ENCODE measurements around the gene ZNF468.
"Not testable (repeated sequence)": the region's sequence is repeated elsewhere in the genome, so short reads cannot be mapped to it uniquely, and the experiment has no call there.

DNA sequence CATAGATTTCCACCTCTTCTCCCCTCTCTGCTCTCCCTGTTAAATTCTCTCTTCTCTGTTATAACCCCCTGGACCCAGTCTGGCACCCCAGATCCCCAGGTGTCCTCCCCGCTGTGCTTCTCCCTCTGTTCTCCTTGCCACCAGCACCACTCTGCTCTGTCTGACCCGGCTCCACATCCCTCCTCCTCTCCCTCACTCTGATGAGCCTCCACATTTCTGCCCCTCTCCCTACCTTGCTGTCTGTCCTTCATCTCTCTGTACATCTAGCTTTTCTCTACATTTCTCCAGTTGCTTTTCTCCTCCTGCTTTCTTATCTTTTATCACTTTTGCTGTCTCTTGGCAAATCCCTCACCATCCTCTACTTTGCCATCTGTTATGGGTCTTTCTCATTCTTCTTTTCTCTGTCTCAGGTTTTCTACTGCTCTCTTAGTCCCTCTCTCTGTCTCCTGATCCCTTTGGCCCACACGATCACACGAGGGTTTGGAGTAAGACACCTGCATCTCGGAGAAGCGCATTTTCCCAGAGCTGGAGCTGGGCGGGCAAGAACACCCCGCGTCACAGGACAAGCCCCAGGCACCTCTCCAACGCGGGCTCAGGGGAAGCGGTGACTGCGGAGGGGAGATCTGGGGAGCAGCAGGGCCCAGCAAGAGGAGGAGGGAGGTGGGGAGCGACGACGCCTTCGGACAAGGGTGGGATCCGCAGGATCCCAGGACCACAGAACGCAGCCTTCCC, 36.8 kb downstream of the ZNF468 start:
- TF ChIP-seq, protein P1, sequence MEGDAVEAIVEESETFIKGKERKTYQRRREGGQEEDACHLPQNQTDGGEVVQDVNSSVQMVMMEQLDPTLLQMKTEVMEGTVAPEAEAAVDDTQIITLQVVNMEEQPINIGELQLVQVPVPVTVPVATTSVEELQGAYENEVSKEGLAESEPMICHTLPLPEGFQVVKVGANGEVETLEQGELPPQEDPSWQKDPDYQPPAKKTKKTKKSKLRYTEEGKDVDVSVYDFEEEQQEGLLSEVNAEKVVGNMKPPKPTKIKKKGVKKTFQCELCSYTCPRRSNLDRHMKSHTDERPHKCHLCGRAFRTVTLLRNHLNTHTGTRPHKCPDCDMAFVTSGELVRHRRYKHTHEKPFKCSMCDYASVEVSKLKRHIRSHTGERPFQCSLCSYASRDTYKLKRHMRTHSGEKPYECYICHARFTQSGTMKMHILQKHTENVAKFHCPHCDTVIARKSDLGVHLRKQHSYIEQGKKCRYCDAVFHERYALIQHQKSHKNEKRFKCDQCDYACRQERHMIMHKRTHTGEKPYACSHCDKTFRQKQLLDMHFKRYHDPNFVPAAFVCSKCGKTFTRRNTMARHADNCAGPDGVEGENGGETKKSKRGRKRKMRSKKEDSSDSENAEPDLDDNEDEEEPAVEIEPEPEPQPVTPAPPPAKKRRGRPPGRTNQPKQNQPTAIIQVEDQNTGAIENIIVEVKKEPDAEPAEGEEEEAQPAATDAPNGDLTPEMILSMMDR (IDR thresholded peaks at IDR 0.05) = not testable (repeated sequence)
- TF ChIP-seq POLR2A, POLR2AphosphoS5, EP300 (IDR thresholded peaks at IDR 0.05): not testable (repeated sequence)

All from stomach (tissue), 4 donors.